Loucy (cell line): ENCODE data around the gene GOT1.

Source experiments
- H2AFZ ChIP-seq: fragments of 200-600 bp; sonication (generic); 2 replicates; pipeline ENCODE4 v1.6.0; 2016; ENCODE audit warnings: antibody characterized with exemption, mild to moderate bottlenecking, low read length, moderate library complexity
- H3F3A ChIP-seq: fragments of 200-600 bp; 2 replicates; pipeline ENCODE4 v1.6.0; 2016; ENCODE audit warnings: antibody characterized with exemption, low read depth, mild to moderate bottlenecking
- H3K27me3 ChIP-seq: fragments of 200-600 bp; sonication (generic); 2 replicates; pipeline ENCODE4 v1.6.1; 2014; ENCODE audit warnings: low read length, mild to moderate bottlenecking; ENCODE audit not compliant: insufficient read depth, poor library complexity, severe bottlenecking
- H3K36me3 ChIP-seq: fragments of 200-600 bp; sonication (generic); 2 replicates; pipeline ENCODE4 v1.6.1; 2016; ENCODE audit warnings: low read length; ENCODE audit not compliant: insufficient read depth
- H3K4me1 ChIP-seq: fragments of 200-600 bp; sonication (generic); 2 replicates; pipeline ENCODE4 v1.5.1; 2014; ENCODE audit warnings: low read length, mild to moderate bottlenecking; ENCODE audit not compliant: insufficient read depth, poor library complexity, severe bottlenecking
- H3K4me2 ChIP-seq: fragments of 200-600 bp; sonication (generic); 2 replicates; pipeline ENCODE4 v1.6.0; 2014; ENCODE audit warnings: antibody characterized with exemption, low read length, low read depth, mild to moderate bottlenecking; ENCODE audit not compliant: poor library complexity, severe bottlenecking
- H3K4me3 ChIP-seq: fragments of 200-600 bp; sonication (generic); 2 replicates; pipeline ENCODE4 v1.5.1; 2014; ENCODE audit warnings: low read length, mild to moderate bottlenecking, mixed read lengths; ENCODE audit not compliant: poor library complexity, severe bottlenecking
- H3K79me2 ChIP-seq: fragments of 200-600 bp; sonication (generic); 2 replicates; pipeline ENCODE4 v1.6.1; 2014; ENCODE audit warnings: low read length; ENCODE audit not compliant: insufficient read depth
- H3K9ac ChIP-seq: fragments of 200-600 bp; sonication (generic); 2 replicates; pipeline ENCODE4 v1.6.0; 2014; ENCODE audit warnings: mild to moderate bottlenecking, low read depth, low read length, moderate library complexity; ENCODE audit not compliant: poor library complexity, severe bottlenecking
- H3K9me2 ChIP-seq: fragments of 200-600 bp; sonication (generic); replicated peaks from 2 replicates; pipeline ENCODE4 v1.6.1; 2016; ENCODE audit warnings: low read depth, low read length, mixed read lengths
- H3K9me3 ChIP-seq: fragments of 200-600 bp; sonication (generic); 2 replicates; pipeline ENCODE4 v1.6.1; 2014; ENCODE audit warnings: mild to moderate bottlenecking, antibody characterized with exemption, low read length, low read depth; ENCODE audit not compliant: insufficient read depth
- H4K20me1 ChIP-seq: fragments of 200-600 bp; sonication (generic); 2 replicates; pipeline ENCODE4 v1.6.0; 2014; ENCODE audit warnings: antibody characterized with exemption, low read length, mild to moderate bottlenecking; ENCODE audit not compliant: insufficient read depth, poor library complexity, severe bottlenecking
- EZH2phosphoT487 ChIP-seq: fragments of 200-600 bp; IDR thresholded peaks from 2 replicates; pipeline ENCODE4 v1.6.1; 2018; ENCODE audit warnings: antibody characterized with exemption, mild to moderate bottlenecking, moderate library complexity, borderline replicate concordance
- TF ChIP-seq, protein P1 (sequence below): fragments of 200-600 bp; sonication (generic); conservative IDR thresholded peaks from 2 replicates; pipeline ENCODE4 v1.5.1; 2014; ENCODE audit warnings: mild to moderate bottlenecking, antibody characterized with exemption, low read length

Gene GOT1

GRCh38 chr10:99366666-99367065 lies 63.8 kb downstream of the GOT1 start:
- Histone ChIP-seq H3K79me2 (no peaks in the 10 kb centered on the region), H3K4me2 (no peak overlapping the region), H3F3A (no peaks in the 10 kb centered on the region), H3K4me1 (no peaks in the 10 kb centered on the region), H3K4me3 (no peak overlapping the region), H3K9me3 (no peaks in the 10 kb centered on the region), H2AFZ (no peak overlapping the region), H3K27me3 (no peaks in the 10 kb centered on the region), H3K9ac (no peak overlapping the region), H4K20me1 (no peaks in the 10 kb centered on the region), H3K9me2 (no peaks in the 10 kb centered on the region), H3K36me3 (no peaks in the 10 kb centered on the region)
- no peak for TF ChIP-seq EZH2phosphoT487
- TF ChIP-seq, protein P1, sequence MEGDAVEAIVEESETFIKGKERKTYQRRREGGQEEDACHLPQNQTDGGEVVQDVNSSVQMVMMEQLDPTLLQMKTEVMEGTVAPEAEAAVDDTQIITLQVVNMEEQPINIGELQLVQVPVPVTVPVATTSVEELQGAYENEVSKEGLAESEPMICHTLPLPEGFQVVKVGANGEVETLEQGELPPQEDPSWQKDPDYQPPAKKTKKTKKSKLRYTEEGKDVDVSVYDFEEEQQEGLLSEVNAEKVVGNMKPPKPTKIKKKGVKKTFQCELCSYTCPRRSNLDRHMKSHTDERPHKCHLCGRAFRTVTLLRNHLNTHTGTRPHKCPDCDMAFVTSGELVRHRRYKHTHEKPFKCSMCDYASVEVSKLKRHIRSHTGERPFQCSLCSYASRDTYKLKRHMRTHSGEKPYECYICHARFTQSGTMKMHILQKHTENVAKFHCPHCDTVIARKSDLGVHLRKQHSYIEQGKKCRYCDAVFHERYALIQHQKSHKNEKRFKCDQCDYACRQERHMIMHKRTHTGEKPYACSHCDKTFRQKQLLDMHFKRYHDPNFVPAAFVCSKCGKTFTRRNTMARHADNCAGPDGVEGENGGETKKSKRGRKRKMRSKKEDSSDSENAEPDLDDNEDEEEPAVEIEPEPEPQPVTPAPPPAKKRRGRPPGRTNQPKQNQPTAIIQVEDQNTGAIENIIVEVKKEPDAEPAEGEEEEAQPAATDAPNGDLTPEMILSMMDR = no peak

GRCh38 chr10:99365736-99366135 lies 64.7 kb downstream of the GOT1 start:
- no peaks in the 10 kb centered on the region for H3K36me3 ChIP-seq
- H2AFZ ChIP-seq = no peak overlapping the region
- H3K4me1 ChIP-seq = no peaks in the 10 kb centered on the region
- no peaks in the 10 kb centered on the region for H3K27me3 ChIP-seq
- H3K9ac ChIP-seq = no peak overlapping the region
- H3K4me2 ChIP-seq = no peak overlapping the region
- no peaks in the 10 kb centered on the region for H3K9me2 ChIP-seq
- TF ChIP-seq, protein P1 = no peak
- TF ChIP-seq EZH2phosphoT487 = no peak
- no peaks in the 10 kb centered on the region for H3K9me3 ChIP-seq
- H3F3A ChIP-seq = no peaks in the 10 kb centered on the region
- H4K20me1 ChIP-seq = no peaks in the 10 kb centered on the region
- no peaks in the 10 kb centered on the region for H3K79me2 ChIP-seq
- no peak overlapping the region for H3K4me3 ChIP-seq

DNA sequence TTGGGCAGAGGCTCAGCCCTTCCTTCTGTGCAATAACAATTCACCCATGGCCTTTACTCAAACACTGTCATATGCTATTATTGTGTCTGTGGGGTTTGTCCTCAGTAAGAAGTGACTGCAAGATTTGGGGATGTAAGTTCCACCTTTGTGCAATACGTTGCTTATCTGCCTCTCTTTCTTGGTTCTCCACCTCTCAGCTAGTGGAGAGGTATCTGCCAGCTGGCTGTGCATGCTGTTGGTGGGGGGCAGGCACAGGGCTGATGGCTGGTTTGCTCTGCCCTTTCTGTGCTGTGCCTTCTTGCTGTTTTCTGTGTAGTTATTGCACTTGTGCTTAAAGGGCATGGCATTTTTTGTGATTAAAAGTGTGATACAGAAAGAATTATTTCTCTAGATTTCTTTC lies 65.1 kb downstream of the GOT1 start:
- Histone ChIP-seq H3K9me2 (no peaks in the 10 kb centered on the region), H3K4me3 (no peak overlapping the region), H3F3A (no peaks in the 10 kb centered on the region), H3K4me2 (no peak overlapping the region), H3K9me3 (no peaks in the 10 kb centered on the region), H3K27me3 (no peaks in the 10 kb centered on the region), H4K20me1 (no peaks in the 10 kb centered on the region), H3K9ac (no peak overlapping the region), H3K79me2 (no peaks in the 10 kb centered on the region), H3K36me3 (no peaks in the 10 kb centered on the region), H3K4me1 (no peaks in the 10 kb centered on the region), H2AFZ (no peak overlapping the region)
- no peak for TF ChIP-seq EZH2phosphoT487
- TF ChIP-seq, protein P1 = no peak
